Measurements from ENCODE around the gene C9orf72. TPM values are rescaled to one million over a fixed set of nuclear protein-coding genes. Genes with fewer than 3 reads are reported as not detected.

Gene C9orf72
- total and polyA plus RNA-seq, 9 of the 15 experiments (the other 6 are each of a cell fraction or from before 2014, with no cell fraction given) = 2.3 to 7.3 (median 4.1) TPM

GRCh38 chr9:27573634-27574590 is 631 bp upstream of the C9orf72 start (continued):
- TF ChIP-seq FOXK2 (conservative IDR thresholded peaks at IDR 0.05 in 1 of 2, IDR thresholded peaks at IDR 0.05 in 1 of 2; ENCODE audit: low read depth in 2 of 2) (peak; percentile 59 to 67), KDM4B (IDR thresholded peaks at IDR 0.05; ENCODE audit: borderline replicate concordance in 2 of 2, low read depth in 1 of 2) (no peak), KLF10 (CRISPR knock-in tag; IDR thresholded peaks at IDR 0.05) (no peak), DPF2 (IDR thresholded peaks at IDR 0.05) (0 out of 2 replicates have a peak, but pooled peaks have one; percentile 26), JUNB (CRISPR knock-in tag; conservative IDR thresholded peaks at IDR 0.05) (no peak), RBM14 (IDR thresholded peaks at IDR 0.05; ENCODE audit: borderline replicate concordance, insufficient read depth, low read depth, low read length) (no peak), ZKSCAN1 (IDR thresholded peaks at IDR 0.05; ENCODE audit: low read depth, low read length) (no peak), PHTF2 (CRISPR knock-in tag; IDR thresholded peaks at IDR 0.05) (no peak), NFXL1 (CRISPR knock-in tag; IDR thresholded peaks at IDR 0.05) (no peak), HCFC1 (IDR thresholded peaks at IDR 0.05; ENCODE audit: low read depth, low read length) (peak; percentile 54; the same call in 1 of the 2 replicates), CBX1 (IDR thresholded peaks at IDR 0.05; ENCODE audit: low read depth) (no peak), POLR3G (IDR thresholded peaks at IDR 0.05; ENCODE audit: extremely low read depth, insufficient read length, insufficient replicate concordance) (no peak), ZNF76 (CRISPR knock-in tag; IDR thresholded peaks at IDR 0.05; ENCODE audit: borderline replicate concordance) (no peak), ZNF140 (CRISPR knock-in tag; IDR thresholded peaks at IDR 0.05) (no peak), RBM39 (optimal IDR thresholded peaks at IDR 0.05; ENCODE audit: low read depth, low read length) (no peak), SRF (CRISPR knock-in tag; IDR thresholded peaks at IDR 0.05) (no peak), ATF1 (CRISPR knock-in tag; IDR thresholded peaks at IDR 0.05) (peak; percentile 59; the same call in 1 of the 2 replicates), ATF1 (tag; IDR thresholded peaks at IDR 0.05) (peak; percentile 96), HDAC3 (IDR thresholded peaks at IDR 0.05; ENCODE audit: borderline replicate concordance, partially characterized antibody) (no peak), ZFP36 (IDR thresholded peaks at IDR 0.05; ENCODE audit: low read depth, low read length, partially characterized antibody) (no peak), NCOA4 (IDR thresholded peaks at IDR 0.05; ENCODE audit: partially characterized antibody) (no peak), HMG20A (CRISPR knock-in tag; conservative IDR thresholded peaks at IDR 0.05) (no peak), ZC3H4 (CRISPR knock-in tag; IDR thresholded peaks at IDR 0.05; ENCODE audit: borderline replicate concordance) (no peak), HDGF (IDR thresholded peaks at IDR 0.05) (no peak), KDM2B (CRISPR knock-in tag; IDR thresholded peaks at IDR 0.05) (no peak), EHMT2 (IDR thresholded peaks at IDR 0.05) (no peak), RHOXF2B (CRISPR knock-in tag; conservative IDR thresholded peaks at IDR 0.05) (no peak), HOXB6 (CRISPR knock-in tag; IDR thresholded peaks at IDR 0.05; ENCODE audit: borderline replicate concordance) (no peak), PHB2 (IDR thresholded peaks at IDR 0.05; ENCODE audit: low read depth) (no peak), RBFOX2 (IDR thresholded peaks at IDR 0.05; ENCODE audit: low read depth, low read length) (no peak), SOX6 (IDR thresholded peaks at IDR 0.05) (peak; percentile 12; the same call in 1 of the 2 replicates), NR0B1 (IDR thresholded peaks at IDR 0.05; ENCODE audit: partially characterized antibody) (no peak)

Data from K562 (cell line).